Astrocyte (in vitro differentiated cells and primary cell): ENCODE results near the gene SLC47A2. TPM values are rescaled to one million over a fixed set of nuclear protein-coding genes. Genes with fewer than 3 reads are reported as not detected.

Source experiments
- DNase-seq: peaks from one replicate; pipeline ENCODE4 v3.0.0-alpha.2; 2010; ENCODE audit warnings: low read depth
- FAIRE-seq: peaks from 2 replicates; lab custom pipeline; 2011; peaks lifted over from hg19 to GRCh38; lab: Jason Lieb, UNC
- H2AFZ ChIP-seq: 2 replicates; pipeline ENCODE4 v1.6.0; 2012; ENCODE audit warnings: low read depth, low read length, inconsistent platforms
- H3K27ac ChIP-seq: 2 replicates; pipeline ENCODE4 v1.5.1; 2011; ENCODE audit warnings: low read depth, low read length, inconsistent platforms
- H3K27me3 ChIP-seq: 2 replicates; pipeline ENCODE4 v1.6.0; 2011; ENCODE audit warnings: low read length, inconsistent platforms; ENCODE audit not compliant: insufficient read depth
- H3K36me3 ChIP-seq: 2 replicates; pipeline ENCODE4 v1.5.1; 2011; ENCODE audit warnings: low read length, inconsistent platforms; ENCODE audit not compliant: insufficient read depth
- H3K4me1 ChIP-seq: 2 replicates; pipeline ENCODE4 v1.5.1; 2011; ENCODE audit warnings: low read length, inconsistent platforms; ENCODE audit not compliant: insufficient read depth
- H3K4me2 ChIP-seq: 2 replicates; pipeline ENCODE4 v1.6.0; 2012; ENCODE audit warnings: low read length, inconsistent platforms
- H3K4me3 ChIP-seq: 2 replicates; pipeline ENCODE4 v1.5.1; 2011; ENCODE audit warnings: low read depth, mild to moderate bottlenecking, low read length, inconsistent platforms; ENCODE audit not compliant: insufficient read depth
- H3K79me2 ChIP-seq: 2 replicates; pipeline ENCODE4 v1.6.0; 2012; ENCODE audit warnings: mild to moderate bottlenecking, low read length, inconsistent platforms; ENCODE audit not compliant: insufficient read depth
- H3K9ac ChIP-seq: 2 replicates; pipeline ENCODE4 v1.6.0; 2012; ENCODE audit warnings: mild to moderate bottlenecking, low read length, inconsistent platforms
- H3K9me3 ChIP-seq: 2 replicates; pipeline ENCODE4 v1.5.1; 2012; ENCODE audit warnings: low read depth, mild to moderate bottlenecking, low read length, inconsistent platforms; ENCODE audit not compliant: insufficient read depth
- H4K20me1 ChIP-seq: 2 replicates; pipeline ENCODE4 v1.6.0; 2012; ENCODE audit warnings: low read length, inconsistent platforms; ENCODE audit not compliant: insufficient read depth
- H3K27ac Mint-ChIP-seq: one replicate; pipeline ENCODE4 v1.8.0; 2021; ENCODE audit warnings: mild to moderate bottlenecking, mixed read lengths; ENCODE audit not compliant: unreplicated experiment
- H3K27me3 Mint-ChIP-seq: one replicate; pipeline ENCODE4 v1.8.0; 2021; ENCODE audit warnings: low read depth, mixed read lengths; ENCODE audit not compliant: unreplicated experiment
- H3K36me3 Mint-ChIP-seq: one replicate; pipeline ENCODE4 v1.8.0; 2021; ENCODE audit warnings: low read depth, mixed read lengths; ENCODE audit not compliant: unreplicated experiment
- H3K4me1 Mint-ChIP-seq: one replicate; pipeline ENCODE4 v1.8.0; 2021; ENCODE audit warnings: low read depth, mixed read lengths; ENCODE audit not compliant: unreplicated experiment
- H3K4me3 Mint-ChIP-seq: one replicate; pipeline ENCODE4 v1.8.0; 2021; ENCODE audit warnings: mild to moderate bottlenecking, moderate library complexity, mixed read lengths; ENCODE audit not compliant: unreplicated experiment
- H3K9me3 Mint-ChIP-seq: one replicate; pipeline ENCODE4 v1.8.0; 2021; ENCODE audit warnings: mild to moderate bottlenecking, mixed read lengths; ENCODE audit not compliant: unreplicated experiment
- EZH2 ChIP-seq: IDR thresholded peaks from 2 replicates; pipeline ENCODE4 v1.6.1; 2012; ENCODE audit warnings: mild to moderate bottlenecking, low read length, inconsistent platforms; ENCODE audit not compliant: insufficient read depth
- total RNA-seq: library from RNA; stranded (reverse); gene quantifications from 2 replicates; pipeline ENCODE4 v1.2.1, GENCODE V29; 2021
- TF ChIP-seq, protein P1 (sequence below): IDR thresholded peaks from 2 replicates; pipeline ENCODE4 v1.5.1; 2011; ENCODE audit warnings: low read depth, mild to moderate bottlenecking, inconsistent platforms, low read length, moderate library complexity; ENCODE audit not compliant: insufficient read depth

The SLC47A2 gene
- total RNA-seq, 1 donor from 2014 or later: not detected

- Histone ChIP-seq H3K4me1 (no peaks in the 10 kb centered on the region), H3K9ac (no peak overlapping the region), H3K27me3 (no peaks in the 10 kb centered on the region), H3K27ac (no peak overlapping the region), H4K20me1 (no peaks in the 10 kb centered on the region), H2AFZ (no peak overlapping the region), H3K36me3 (no peaks in the 10 kb centered on the region), H3K9me3 (no peaks in the 10 kb centered on the region), H3K79me2 (no peaks in the 10 kb centered on the region), H3K4me3 (no peak overlapping the region), H3K4me2 (no peak overlapping the region)
- DNase-seq: no peak
- TF ChIP-seq, protein P1, sequence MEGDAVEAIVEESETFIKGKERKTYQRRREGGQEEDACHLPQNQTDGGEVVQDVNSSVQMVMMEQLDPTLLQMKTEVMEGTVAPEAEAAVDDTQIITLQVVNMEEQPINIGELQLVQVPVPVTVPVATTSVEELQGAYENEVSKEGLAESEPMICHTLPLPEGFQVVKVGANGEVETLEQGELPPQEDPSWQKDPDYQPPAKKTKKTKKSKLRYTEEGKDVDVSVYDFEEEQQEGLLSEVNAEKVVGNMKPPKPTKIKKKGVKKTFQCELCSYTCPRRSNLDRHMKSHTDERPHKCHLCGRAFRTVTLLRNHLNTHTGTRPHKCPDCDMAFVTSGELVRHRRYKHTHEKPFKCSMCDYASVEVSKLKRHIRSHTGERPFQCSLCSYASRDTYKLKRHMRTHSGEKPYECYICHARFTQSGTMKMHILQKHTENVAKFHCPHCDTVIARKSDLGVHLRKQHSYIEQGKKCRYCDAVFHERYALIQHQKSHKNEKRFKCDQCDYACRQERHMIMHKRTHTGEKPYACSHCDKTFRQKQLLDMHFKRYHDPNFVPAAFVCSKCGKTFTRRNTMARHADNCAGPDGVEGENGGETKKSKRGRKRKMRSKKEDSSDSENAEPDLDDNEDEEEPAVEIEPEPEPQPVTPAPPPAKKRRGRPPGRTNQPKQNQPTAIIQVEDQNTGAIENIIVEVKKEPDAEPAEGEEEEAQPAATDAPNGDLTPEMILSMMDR: no peak
- no peak for FAIRE-seq
- H3K27me3 Mint-ChIP-seq: no peaks in the 10 kb centered on the region
- peaks cover under 1% of the 10 kb centered on the region for H3K36me3 Mint-ChIP-seq
- H3K4me1 Mint-ChIP-seq: no peaks in the 10 kb centered on the region
- H3K9me3 Mint-ChIP-seq: peaks cover 1% of the 10 kb centered on the region
- no peak overlapping the region for H3K4me3 Mint-ChIP-seq
- no peak overlapping the region for H3K27ac Mint-ChIP-seq
These were observed 33.3 kb downstream of the SLC47A2 start for GRCh38 chr17:19683117-19683516.

- Histone ChIP-seq H3K4me3 (no peak overlapping the region), H4K20me1 (no peaks in the 10 kb centered on the region), H3K9me3 (no peaks in the 10 kb centered on the region), H3K79me2 (no peaks in the 10 kb centered on the region), H2AFZ (no peak overlapping the region), H3K36me3 (no peaks in the 10 kb centered on the region), H3K4me1 (no peaks in the 10 kb centered on the region), H3K9ac (no peak overlapping the region), H3K27ac (no peak overlapping the region), H3K27me3 (no peaks in the 10 kb centered on the region), H3K4me2 (no peak overlapping the region)
- Mint-ChIP-seq H3K4me3 (no peak overlapping the region), H3K9me3 (peaks cover 1% of the 10 kb centered on the region), H3K36me3 (peaks cover 8% of the 10 kb centered on the region), H3K4me1 (no peaks in the 10 kb centered on the region), H3K27ac (no peak overlapping the region), H3K27me3 (no peaks in the 10 kb centered on the region)
- no peak for FAIRE-seq
- TF ChIP-seq EZH2: no peak
- TF ChIP-seq, protein P1: no peak
- DNase-seq: no peak
These were observed 37.6 kb downstream of the SLC47A2 start for GRCh38 chr17:19678581-19679453.
